H1 (cell line): Measurements from ENCODE around the gene RNF31. TPM values are rescaled to one million over a fixed set of nuclear protein-coding genes. Genes with fewer than 3 reads are reported as not detected.

Experiments
- CTCF ChIA-PET: fragments of 300-600 bp; sonication (Branson Sonifier 250); formaldehyde crosslinking; loops from one replicate; lab custom pipeline; 2021; ENCODE audit not compliant: partially characterized antibody; lab: Charles Lee
- POLR2A ChIA-PET: fragments of 300-600 bp; sonication (Branson Sonifier 250); formaldehyde crosslinking; loops from one replicate; lab custom pipeline; 2021; ENCODE audit warnings: inconsistent platforms; ENCODE audit not compliant: partially characterized antibody; lab: Charles Lee
- DNase-seq, 2 experiments: peaks; one replicate each; pipeline versions ENCODE4 v3.0.0 to v3.0.0-alpha.2; 2010 to 2022; ENCODE audit warnings: low spot score in 2 of 2, low read depth in 1 of 2, mixed read lengths in 1 of 2
- FAIRE-seq: peaks from 2 replicates; lab custom pipeline; 2011; peaks lifted over from hg19 to GRCh38; lab: Jason Lieb, UNC
- H2AFZ ChIP-seq: 2 replicates; pipeline ENCODE4 v1.8.1; 2012; ENCODE audit warnings: low read length, inconsistent platforms
- H2AK5ac ChIP-seq: 2 replicates; pipeline ENCODE4 v1.6.1; 2013; ENCODE audit warnings: low read depth, low read length
- H2BK120ac ChIP-seq: replicated peaks from 2 replicates; pipeline ENCODE3; 2013; ENCODE audit warnings: low read depth, low read length, inconsistent platforms
- H2BK12ac ChIP-seq: 2 replicates; pipeline ENCODE4 v1.6.1; 2013; ENCODE audit warnings: low read depth, low read length
- H2BK15ac ChIP-seq: 2 replicates; pipeline ENCODE4 v1.6.1; 2013; ENCODE audit warnings: low read length
- H2BK20ac ChIP-seq: 2 replicates; pipeline ENCODE4 v1.6.1; 2013; ENCODE audit warnings: low read length
- H2BK5ac ChIP-seq: 2 replicates; pipeline ENCODE4 v1.6.1; 2013; ENCODE audit warnings: low read depth, low read length
- H3K14ac ChIP-seq: 2 replicates; pipeline ENCODE4 v1.6.1; 2013; ENCODE audit warnings: inconsistent platforms; ENCODE audit not compliant: insufficient read length
- H3K18ac ChIP-seq: 2 replicates; pipeline ENCODE4 v1.6.1; 2013; ENCODE audit warnings: low read length; ENCODE audit errors: extremely low read depth
- H3K23ac ChIP-seq: 2 replicates; pipeline ENCODE4 v1.6.1; 2013; ENCODE audit warnings: inconsistent platforms; ENCODE audit not compliant: insufficient read length
- H3K23me2 ChIP-seq: 2 replicates; pipeline ENCODE4 v1.6.1; 2013; ENCODE audit warnings: low read depth, low read length
- H3K27ac ChIP-seq: 2 replicates; pipeline ENCODE4 v1.6.1; 2011; ENCODE audit warnings: low read depth, low read length, inconsistent platforms
- H3K27me3 ChIP-seq, 4 experiments: replicated peaks in 1 of 4; 1 replicate in 1 of 4; 2 replicates in 3 of 4; pipeline versions ENCODE4 v1.6.1 to v1.8.1; 2011 to 2013; ENCODE audit warnings: low read length in 3 of 4, mild to moderate bottlenecking in 3 of 4, inconsistent platforms in 2 of 4, mixed read lengths in 2 of 4, moderate library complexity in 1 of 4; ENCODE audit not compliant: control insufficient read depth in 3 of 4, insufficient read depth in 3 of 4; ENCODE audit errors: extremely low read depth in 1 of 4
- H3K36me3 ChIP-seq, 4 experiments: 2 replicates each; pipeline versions ENCODE4 v1.6.1 to v1.8.1; 2011 to 2013; ENCODE audit warnings: mild to moderate bottlenecking in 4 of 4, low read length in 3 of 4, moderate library complexity in 2 of 4, control low read depth in 1 of 4, inconsistent platforms in 1 of 4; ENCODE audit not compliant: insufficient read depth in 4 of 4, control insufficient read depth in 2 of 4
- H3K4ac ChIP-seq: replicated peaks from 2 replicates; pipeline ENCODE3; 2013; ENCODE audit warnings: low read length, low read depth, mixed read lengths, inconsistent platforms; ENCODE audit not compliant: insufficient read length
- H3K4me1 ChIP-seq, 4 experiments: replicated peaks in 1 of 4; 1 replicate in 1 of 4; 2 replicates in 3 of 4; pipeline versions ENCODE4 v1.6.1 to v1.8.1; 2011 to 2013; ENCODE audit warnings: low read length in 3 of 4, inconsistent platforms in 2 of 4, mixed read lengths in 1 of 4; ENCODE audit not compliant: insufficient read depth in 4 of 4, control insufficient read depth in 3 of 4
- H3K4me2 ChIP-seq, 2 experiments: 2 replicates each; pipeline versions ENCODE4 v1.6.1 to v1.8.1; 2011 to 2013; ENCODE audit warnings: low read depth in 2 of 2, low read length in 2 of 2, control low read depth in 1 of 2, inconsistent platforms in 1 of 2, mild to moderate bottlenecking in 1 of 2; ENCODE audit not compliant: insufficient read depth in 1 of 2
- H3K4me3 ChIP-seq, 4 experiments: fragments of 200-600, 300-600 bp in 1 of 4; sonication (generic), shearing (Covaris generic), sonication (Bioruptor Twin) in 1 of 4; 2 replicates each; pipeline versions ENCODE4 v1.5.1 to v1.8.1; 2011 to 2016; ENCODE audit warnings: low read length in 4 of 4, low read depth in 3 of 4, control low read depth in 2 of 4, inconsistent platforms in 2 of 4, mild to moderate bottlenecking in 2 of 4, mixed read lengths in 1 of 4, moderate library complexity in 1 of 4; ENCODE audit not compliant: insufficient read depth in 2 of 4; ENCODE audit errors: extremely low read depth in 1 of 4
- H3K56ac ChIP-seq: replicated peaks from 2 replicates; pipeline ENCODE3; 2013; ENCODE audit warnings: low read depth, mild to moderate bottlenecking, mixed read lengths, low read length, inconsistent platforms; ENCODE audit not compliant: insufficient read length
- H3K79me1 ChIP-seq: 2 replicates; pipeline ENCODE4 v1.6.1; 2013; ENCODE audit warnings: low read depth, low read length, control low read depth
- H3K79me2 ChIP-seq, 2 experiments: 2 replicates each; pipeline versions ENCODE4 v1.6.1 to v1.8.1; 2012 to 2013; ENCODE audit warnings: low read length in 2 of 2, mild to moderate bottlenecking in 2 of 2, inconsistent platforms in 1 of 2; ENCODE audit not compliant: insufficient read depth in 2 of 2, control insufficient read depth in 1 of 2
- H3K9ac ChIP-seq, 4 experiments: replicated peaks in 1 of 4; 1 replicate in 1 of 4; 2 replicates in 3 of 4; pipeline versions ENCODE4 v1.6.1 to v1.8.1; 2011 to 2013; ENCODE audit warnings: low read depth in 3 of 4, low read length in 3 of 4, control low read depth in 2 of 4, mild to moderate bottlenecking in 2 of 4, moderate library complexity in 2 of 4, inconsistent platforms in 1 of 4; ENCODE audit errors: extremely low read depth in 1 of 4
- H3K9me3 ChIP-seq, 2 experiments: 2 replicates each; pipeline versions ENCODE4 v1.6.1 to v1.8.1; 2012 to 2013; ENCODE audit warnings: mild to moderate bottlenecking in 2 of 2, moderate library complexity in 2 of 2, control low read depth in 1 of 2, inconsistent platforms in 1 of 2, low read depth in 1 of 2, low read length in 1 of 2, mixed read lengths in 1 of 2; ENCODE audit not compliant: insufficient read depth in 2 of 2
- H4K20me1 ChIP-seq, 2 experiments: replicated peaks in 1 of 2; 2 replicates each; pipeline versions ENCODE3 to v1.8.1; 2011 to 2013; ENCODE audit warnings: inconsistent platforms in 2 of 2, low read length in 2 of 2, mild to moderate bottlenecking in 1 of 2; ENCODE audit not compliant: insufficient read depth in 2 of 2, control insufficient read depth in 1 of 2
- H4K5ac ChIP-seq: 2 replicates; pipeline ENCODE4 v1.6.1; 2013; ENCODE audit warnings: low read length, low read depth, mixed read lengths, inconsistent platforms; ENCODE audit not compliant: insufficient read length
- H4K8ac ChIP-seq: 2 replicates; pipeline ENCODE4 v1.8.0; 2013; ENCODE audit warnings: mild to moderate bottlenecking, moderate library complexity, low read length, inconsistent platforms; ENCODE audit not compliant: insufficient read depth; ENCODE audit errors: extremely low read depth
- H4K91ac ChIP-seq: replicated peaks from 2 replicates; pipeline ENCODE3; 2013; ENCODE audit warnings: low read length, mixed read lengths, inconsistent platforms; ENCODE audit not compliant: insufficient read length
- ASH2L ChIP-seq: fragments of 200-600, 300-600 bp; sonication (generic); IDR thresholded peaks from one replicate; pipeline ENCODE4 v1.7.1; 2017; ENCODE audit warnings: low read length
- CBX5 ChIP-seq: fragments of 300-800, 300-1000 bp; sonication (generic); IDR thresholded peaks from 2 replicates; pipeline ENCODE4 v1.7.1; 2016; ENCODE audit warnings: antibody characterized with exemption, low read length, low read depth
- CREB1 ChIP-seq: IDR thresholded peaks from 2 replicates; pipeline ENCODE4 v1.6.1; 2012; ENCODE audit warnings: inconsistent platforms
- EGR1 ChIP-seq: IDR thresholded peaks from 2 replicates; pipeline ENCODE4 v1.6.1; 2011; ENCODE audit warnings: low read depth, low read length, borderline replicate concordance
- FOSL1 ChIP-seq: IDR thresholded peaks from 2 replicates; pipeline ENCODE4 v1.6.1; 2011; ENCODE audit warnings: mild to moderate bottlenecking, low read depth, low read length, moderate library complexity; ENCODE audit not compliant: insufficient read depth
- JUND ChIP-seq: IDR thresholded peaks from 2 replicates; pipeline ENCODE4 v1.6.1; 2011; ENCODE audit warnings: mild to moderate bottlenecking, improper control_type of control experiment, low read length
- MAFK ChIP-seq: IDR thresholded peaks from 2 replicates; pipeline ENCODE4 v1.6.1; 2012; ENCODE audit warnings: low read depth, mild to moderate bottlenecking, improper control_type of control experiment, low read length
- POU5F1 ChIP-seq: IDR thresholded peaks from 2 replicates; pipeline ENCODE4 v1.6.1; 2011; ENCODE audit warnings: low read depth, mild to moderate bottlenecking, low read length, moderate library complexity
- RNF2 ChIP-seq: fragments of 200-900, 300-1000 bp; sonication (generic); IDR thresholded peaks from 2 replicates; pipeline ENCODE4 v1.7.1; 2016; ENCODE audit warnings: borderline replicate concordance, low read depth, mild to moderate bottlenecking, antibody characterized with exemption, low read length; ENCODE audit not compliant: poor library complexity, severe bottlenecking; ENCODE audit errors: missing control alignments
- SP2 ChIP-seq: IDR thresholded peaks from 2 replicates; pipeline ENCODE4 v1.6.1; 2012; ENCODE audit warnings: mild to moderate bottlenecking, low read length, inconsistent platforms
- YY1 ChIP-seq: IDR thresholded peaks from 2 replicates; pipeline ENCODE4 v1.6.1; 2011; ENCODE audit warnings: low read depth, mild to moderate bottlenecking, low read length
- WGBS, 2 experiments: shearing (Covaris generic) in 1 of 2; methylation state at CpG; one replicate each; pipeline versions ENCODE4 v1.1.6 to v1.1.7; 2013 to 2015; ENCODE audit warnings: low lambda C conversion rate in 2 of 2, mixed read lengths in 2 of 2, inconsistent platforms in 1 of 2, low coverage in 1 of 2, missing lambda C conversion rate in 1 of 2; ENCODE audit not compliant: insufficient replicate concordance in 2 of 2, insufficient coverage in 1 of 2, insufficient read length in 1 of 2; ENCODE audit errors: extremely low coverage in 1 of 2, missing lambda C conversion rate in 1 of 2; 5-methylcytosine and 5-hydroxymethylcytosine counted together
- polyA plus RNA-seq, 7 experiments: library from polyadenylated mRNA; depleted of rRNA in 3 of 7; stranded (reverse) in 5 of 7; unstranded in 2 of 7; fragments of >200 nt in 5 of 7; fragments of 200-250 nt in 2 of 7; gene quantifications; 1 replicate in 5 of 7; 2 replicates in 1 of 7; 4 replicates in 1 of 7; pipeline versions ENCODE4 v1.2.1 to v1.2.3, GENCODE V29; 2011 to 2013; ENCODE audit warnings: missing spikeins in 2 of 7, mixed read lengths in 2 of 7
- total RNA-seq: library from RNA; stranded (reverse); fragmentation: NEBNext Ultra II Directional; extraction: Animal tissue kit (Norgen Biotek cat#: 25700); gene quantifications from 2 replicates; pipeline ENCODE4 v1.2.1, GENCODE V29; 2021
- TF ChIP-seq, protein P1 (sequence below): IDR thresholded peaks from 2 replicates; pipeline ENCODE4 v1.6.1; 2011; ENCODE audit warnings: low read depth, mild to moderate bottlenecking, low read length; ENCODE audit not compliant: insufficient read depth

The RNF31 gene
- total and polyA plus RNA-seq, 2 of the 8 experiments (the other 6 are each of a cell fraction or from before 2014, with no cell fraction given) = 17.5 to 72.0 TPM

DNA sequence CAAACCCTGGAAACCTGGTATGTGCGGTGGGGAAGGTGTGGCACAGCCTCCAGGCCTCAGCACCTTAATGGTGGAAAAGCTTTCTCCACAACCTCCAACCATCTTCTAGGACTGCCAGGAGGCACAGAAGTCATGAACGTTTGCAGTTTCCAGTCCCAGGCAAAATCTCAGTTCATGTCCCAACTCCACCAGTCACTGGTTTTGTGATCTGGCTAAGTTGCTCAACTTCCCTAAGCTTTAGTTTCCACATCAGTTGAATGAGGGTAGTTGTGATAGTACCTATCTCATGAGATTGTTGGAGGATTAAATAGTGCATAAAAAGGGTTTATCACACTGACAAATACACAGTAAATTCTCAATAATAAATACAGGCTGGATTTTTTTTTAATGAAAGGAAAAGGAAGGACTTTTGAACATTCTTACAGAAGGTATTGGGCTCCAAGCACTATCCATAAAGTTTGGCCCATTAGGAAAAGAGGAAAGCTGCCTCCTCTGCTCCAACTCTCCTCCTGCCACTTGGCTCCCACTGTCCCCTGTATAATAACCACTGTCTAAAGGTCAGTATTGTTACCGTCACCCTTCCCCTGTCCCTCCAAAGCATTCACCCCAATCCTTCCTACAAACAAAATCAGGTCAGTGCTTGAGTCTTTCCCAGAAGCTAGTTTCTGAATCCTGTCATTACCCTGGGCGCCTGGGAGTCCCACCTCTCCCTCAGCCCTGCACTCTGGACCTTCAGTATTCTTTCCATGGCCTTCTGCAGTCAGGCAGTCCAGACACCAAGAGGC, 46.9 kb upstream of the RNF31 start:
- Histone ChIP-seq H3K9ac (no peak overlapping the region), H2BK15ac (no peak overlapping the region), H3K18ac (no peak overlapping the region), H3K9me3 (peaks cover 7% of the 10 kb centered on the region in 2 experiments; a peak in 3 of 4 replicates), H2BK20ac (no peak overlapping the region), H3K14ac (no peak overlapping the region), H3K27me3 (no peaks in the 10 kb centered on the region), H2BK120ac (no peak overlapping the region), H3K4ac (no peak overlapping the region), H3K27ac (no peak overlapping the region), H3K56ac (no peak overlapping the region), H2BK5ac (no peak overlapping the region), H4K8ac (no peak overlapping the region; the same call in 1 of the 2 replicates), H3K36me3 (peaks cover 9 to 76% (median 47%) of the 10 kb centered on the region in 4 experiments; a peak in 7 of 8 replicates), H3K4me1 (peaks cover 0 to 4% (median 4%) of the 10 kb centered on the region in 4 experiments; a peak in 6 of 7 replicates), H3K79me1 (peaks cover 5% of the 10 kb centered on the region), H4K91ac (no peak overlapping the region), H3K23ac (no peak overlapping the region), H3K4me2 (no peak overlapping the region), H3K79me2 (peaks cover 0 to 11% of the 10 kb centered on the region in 2 experiments; a peak in 1 of 4 replicates), H2BK12ac (no peak overlapping the region), H4K5ac (no peak overlapping the region), H2AFZ (no peak overlapping the region), H4K20me1 (peaks cover 7 to 11% of the 10 kb centered on the region in 2 experiments), H2AK5ac (no peak overlapping the region), H3K4me3 (no peak overlapping the region), H3K23me2 (peaks cover under 1% of the 10 kb centered on the region; the same call in 1 of the 2 replicates)
- ChIA-PET CTCF (interaction anchor here (1.2 to 12.8 kb wide), 4 partner anchors 6 to 43 kb away, joined by 4 to 160 read pairs (median 151); partner anchors contain the start of gene PCK2), POLR2A (interaction anchor here (0.7 to 23.9 kb wide), 13 partner anchors 7 to 103 kb away, joined by 3 to 626 read pairs (median 8); partner anchors contain the start of genes CPNE6, DCAF11, EMC9 and IRF9)
- 90% methylated on average over 4 of the region's 4 CpGs; no CpG with 5 or more reads in 1 of the 2 experiments for WGBS, 2 experiments
- FAIRE-seq = no peak
- DNase-seq = no peak
- TF ChIP-seq RNF2 (no peak), MAFK (no peak), EGR1 (no peak), SP2 (no peak), CREB1 (no peak), POU5F1 (no peak), CBX5 (no peak), JUND (no peak), YY1 (no peak), ASH2L (no peak), FOSL1 (no peak)
- TF ChIP-seq, protein P1, sequence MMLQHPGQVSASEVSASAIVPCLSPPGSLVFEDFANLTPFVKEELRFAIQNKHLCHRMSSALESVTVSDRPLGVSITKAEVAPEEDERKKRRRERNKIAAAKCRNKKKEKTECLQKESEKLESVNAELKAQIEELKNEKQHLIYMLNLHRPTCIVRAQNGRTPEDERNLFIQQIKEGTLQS = no peak
